Endothelial cell of umbilical vein (primary cell): Measurements from ENCODE around the gene VPS9D1.
"Not testable (repeated sequence)": the region's sequence is repeated elsewhere in the genome, so short reads cannot be mapped to it uniquely, and the experiment has no call there.

Experiments used
- CTCF ChIP-seq, 2 donors: IDR thresholded peaks; 1 replicate in 1 of 2; 2 replicates in 1 of 2; pipeline ENCODE4 v1.5.1; 2011; ENCODE audit warnings: low read length in 2 of 2, mild to moderate bottlenecking in 2 of 2, moderate library complexity in 2 of 2, control low read depth in 1 of 2, inconsistent platforms in 1 of 2, low read depth in 1 of 2; ENCODE audit not compliant: insufficient read depth in 1 of 2; ENCODE audit errors: extremely low read depth in 1 of 2
- EZH2 ChIP-seq: IDR thresholded peaks from 2 replicates; pipeline ENCODE4 v1.6.1; 2012; ENCODE audit warnings: borderline replicate concordance, low read depth, mild to moderate bottlenecking, moderate library complexity, low read length, inconsistent platforms; ENCODE audit not compliant: severe bottlenecking
- JUN ChIP-seq: IDR thresholded peaks from 2 replicates; pipeline ENCODE4 v1.6.1; 2011; ENCODE audit warnings: borderline replicate concordance, low read depth; ENCODE audit not compliant: insufficient read length, insufficient read depth
- POLR2AphosphoS5 ChIP-seq: IDR thresholded peaks from 2 replicates; pipeline ENCODE4 v1.6.1; 2012; ENCODE audit warnings: low read depth, mild to moderate bottlenecking, control low read depth, low read length, moderate library complexity; ENCODE audit not compliant: insufficient read depth

- not testable (repeated sequence) for TF ChIP-seq CTCF (IDR thresholded peaks at IDR 0.05; ENCODE audit: extremely low read depth in 1 of 2, insufficient read depth in 1 of 2, low read depth in 1 of 2, low read length in 2 of 2); JUN; POLR2AphosphoS5; EZH2
Observed at GRCh38 chr16:89671565-89671964, 49.1 kb downstream of the VPS9D1 start.
